ENCODE results near the gene BCL2L11. TPM values are rescaled to one million over a fixed set of nuclear protein-coding genes. Genes with fewer than 3 reads are reported as not detected.

Gene BCL2L11
- total RNA-seq, 3 donors from 2014 or later, result 40.9 to 44.4 (median 43.7) TPM

GRCh38 chr2:111202266-111203040 lies 81.7 kb downstream of the BCL2L11 start:
- H3K4me3 ChIP-seq, result no peak overlapping the region
- no peaks in the 10 kb centered on the region for H3K36me3 ChIP-seq (ENCODE audit: low read depth)
- ATAC-seq (no peak), DNase-seq (no peak)
- intact Hi-C loops (cut with DNase I, micrococcal nuclease), result no loop called here
- no peaks in the 10 kb centered on the region for H3K4me1 ChIP-seq (ENCODE audit: low read depth)
- no peaks in the 10 kb centered on the region for H3K9me3 ChIP-seq
- TF ChIP-seq CTCF (IDR thresholded peaks at IDR 0.05), result no peak

DNA sequence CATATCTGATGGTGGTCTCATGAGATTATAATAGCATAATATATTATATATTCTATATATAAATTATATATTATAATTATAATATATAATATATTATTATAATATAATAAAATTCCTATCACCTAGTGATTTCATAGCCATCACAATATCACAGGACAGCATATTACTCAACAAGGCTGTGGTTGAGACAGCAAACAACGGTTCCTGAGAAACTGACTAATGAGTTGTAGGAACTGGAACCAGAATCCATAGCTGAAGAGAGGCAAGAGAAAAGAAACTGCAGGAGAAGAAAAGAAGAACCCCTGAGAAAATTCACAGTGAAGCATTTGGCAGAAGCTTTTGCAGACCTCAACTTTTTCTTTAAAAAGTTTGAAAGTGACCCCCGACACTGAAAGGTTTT lies 84.0 kb downstream of the BCL2L11 start:
- DNase-seq (no peak), ATAC-seq (no peak)
- H3K4me1 ChIP-seq (ENCODE audit: low read depth), result no peaks in the 10 kb centered on the region
- H3K36me3 ChIP-seq (ENCODE audit: low read depth), result no peaks in the 10 kb centered on the region
- H3K4me3 ChIP-seq, result no peak overlapping the region
- intact Hi-C loops (cut with DNase I, micrococcal nuclease), result no loop called here
- no peaks in the 10 kb centered on the region for H3K9me3 ChIP-seq
- TF ChIP-seq CTCF (IDR thresholded peaks at IDR 0.05), result no peak

GRCh38 chr2:111205774-111206173 lies 85.1 kb downstream of the BCL2L11 start:
- H3K9me3 ChIP-seq, result no peaks in the 10 kb centered on the region
- DNase-seq, result no peak
- peak; percentile 92 for ATAC-seq
- H3K36me3 ChIP-seq (ENCODE audit: low read depth), result no peaks in the 10 kb centered on the region
- no peaks in the 10 kb centered on the region for H3K4me1 ChIP-seq (ENCODE audit: low read depth)
- intact Hi-C loops (cut with DNase I, micrococcal nuclease), result no loop called here
- TF ChIP-seq CTCF (IDR thresholded peaks at IDR 0.05), result no peak
- no peak overlapping the region for H3K4me3 ChIP-seq

DNA sequence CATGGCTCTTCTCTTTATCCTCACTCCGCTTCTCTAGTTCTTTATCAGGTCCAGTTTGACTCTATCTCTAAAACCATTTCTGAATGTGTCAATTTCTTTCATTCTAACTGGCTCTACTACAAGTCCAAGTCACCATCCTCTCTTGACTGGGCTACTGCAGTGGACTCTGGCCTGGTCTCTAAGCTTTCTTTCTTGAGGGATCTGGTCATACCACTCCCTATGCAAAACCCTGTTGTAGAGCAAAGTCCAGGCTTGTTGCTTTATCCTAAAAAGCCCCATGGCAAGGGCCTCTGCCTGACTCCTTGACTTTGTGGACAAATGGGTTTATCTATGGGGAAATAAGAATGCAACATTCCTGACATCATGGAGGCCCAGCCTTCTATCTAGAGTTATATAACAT lies 87.1 kb downstream of the BCL2L11 start:
- Histone ChIP-seq H3K36me3 (ENCODE audit: low read depth) (no peaks in the 10 kb centered on the region), H3K9me3 (no peaks in the 10 kb centered on the region), H3K4me1 (ENCODE audit: low read depth) (no peaks in the 10 kb centered on the region), H3K4me3 (no peak overlapping the region)
- no peak for TF ChIP-seq CTCF (IDR thresholded peaks at IDR 0.05)
- DNase-seq (no peak), ATAC-seq (peak; percentile 61)
- intact Hi-C loops (cut with DNase I, micrococcal nuclease), result no loop called here

DNA sequence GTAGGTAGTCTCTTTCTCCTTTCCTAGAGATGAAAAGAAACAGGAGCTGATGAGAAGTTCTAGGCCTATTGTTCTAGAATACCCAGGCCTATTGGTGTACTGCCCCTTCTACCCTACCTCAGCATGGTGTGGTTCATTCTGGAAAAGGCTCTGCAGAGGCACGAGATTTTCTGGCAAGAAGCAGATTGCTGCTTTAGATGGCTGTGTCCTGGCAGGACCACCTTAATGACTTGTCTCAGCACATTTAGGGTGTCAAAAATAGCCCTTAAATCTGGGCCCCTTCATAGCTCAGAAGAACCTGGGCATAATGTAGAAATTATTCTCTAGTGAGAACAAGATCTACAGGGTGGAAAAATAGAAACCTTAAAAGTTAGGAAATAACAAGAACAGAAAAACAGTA lies 87.9 kb downstream of the BCL2L11 start:
- DNase-seq (no peak), ATAC-seq (no peak)
- no peak overlapping the region for H3K4me3 ChIP-seq
- intact Hi-C loops (cut with DNase I, micrococcal nuclease), result no loop called here
- no peaks in the 10 kb centered on the region for H3K9me3 ChIP-seq
- H3K4me1 ChIP-seq (ENCODE audit: low read depth), result no peaks in the 10 kb centered on the region
- H3K36me3 ChIP-seq (ENCODE audit: low read depth), result no peaks in the 10 kb centered on the region
- TF ChIP-seq CTCF (IDR thresholded peaks at IDR 0.05), result no peak

All from mucosa of descending colon (tissue), 3 donors.